ENCODE measurements around the gene RECK.

- TF ChIP-seq CTCF (conservative IDR thresholded peaks at IDR 0.05) (no peak), ZFX (IDR thresholded peaks at IDR 0.05) (no peak)
These were observed 105.0 kb downstream of the RECK start for GRCh38 chr9:36141761-36142160.
